Motor neuron (in vitro differentiated cells): ENCODE results near the gene PKDCC. TPM values are rescaled to one million over a fixed set of nuclear protein-coding genes. Genes with fewer than 3 reads are reported as not detected.
A peak's percentile ranks its signal among the peaks of the same experiment; 100 is the strongest.

Experiments used
- ATAC-seq, 8 experiments: fragments of 200-7000 bp; cut with Tn5 transposase; replicated peaks in 6 of 8; 2 replicates each; pipeline ENCODE4 v1.8.0; 2021; ENCODE audit warnings: mild to moderate bottlenecking in 8 of 8, moderate library complexity in 8 of 8
- H3K27ac ChIP-seq, 2 donors: fragments of 250-450 bp; sonication (Bioruptor Pico); 2 replicates each; pipeline ENCODE4 v1.9.0; 2021; ENCODE audit warnings: antibody characterized with exemption in 2 of 2, mild to moderate bottlenecking in 2 of 2, moderate library complexity in 1 of 2
- H3K4me1 ChIP-seq, 2 donors: fragments of 250-450 bp; sonication (Bioruptor Pico); replicated peaks in 1 of 2; 2 replicates each; pipeline ENCODE4 v1.6.1; 2021; ENCODE audit warnings: antibody characterized with exemption in 2 of 2, mild to moderate bottlenecking in 2 of 2, moderate library complexity in 1 of 2
- H3K4me3 ChIP-seq, 5 donors: fragments of 250-450 bp; sonication (Bioruptor Pico); 2 replicates each; pipeline ENCODE4 v1.9.0; 2021; ENCODE audit warnings: antibody characterized with exemption in 5 of 5, mild to moderate bottlenecking in 5 of 5, moderate library complexity in 4 of 5
- WGBS, 10 experiments: fragments of 450-650 bp; shearing (Covaris generic); methylation state at CpG; one replicate each; pipeline ENCODE4 v1.0.0; 2022; 5-methylcytosine and 5-hydroxymethylcytosine counted together
- in situ Hi-C, 9 experiments: fragments of 400-800 bp; cut with MboI; loops; one replicate each; pipeline ENCODE4 v1.15.0; 2021; ENCODE audit warnings: low sequenced_read_pairs in 9 of 9, low pct_unique_long_range_greater_than_20kb in 2 of 9; ENCODE audit not compliant: unreplicated experiment in 9 of 9
- total RNA-seq, 8 experiments: library from RNA; unstranded; fragments of 300-600 nt; gene quantifications; 2 replicates each; pipeline versions ENCODE4 v1.2.3 to v1.2.4, GENCODE V29; 2022

The PKDCC gene
- total RNA-seq, 8 experiments from 2014 or later = 5.2 to 140 (median 17.3) TPM

DNA sequence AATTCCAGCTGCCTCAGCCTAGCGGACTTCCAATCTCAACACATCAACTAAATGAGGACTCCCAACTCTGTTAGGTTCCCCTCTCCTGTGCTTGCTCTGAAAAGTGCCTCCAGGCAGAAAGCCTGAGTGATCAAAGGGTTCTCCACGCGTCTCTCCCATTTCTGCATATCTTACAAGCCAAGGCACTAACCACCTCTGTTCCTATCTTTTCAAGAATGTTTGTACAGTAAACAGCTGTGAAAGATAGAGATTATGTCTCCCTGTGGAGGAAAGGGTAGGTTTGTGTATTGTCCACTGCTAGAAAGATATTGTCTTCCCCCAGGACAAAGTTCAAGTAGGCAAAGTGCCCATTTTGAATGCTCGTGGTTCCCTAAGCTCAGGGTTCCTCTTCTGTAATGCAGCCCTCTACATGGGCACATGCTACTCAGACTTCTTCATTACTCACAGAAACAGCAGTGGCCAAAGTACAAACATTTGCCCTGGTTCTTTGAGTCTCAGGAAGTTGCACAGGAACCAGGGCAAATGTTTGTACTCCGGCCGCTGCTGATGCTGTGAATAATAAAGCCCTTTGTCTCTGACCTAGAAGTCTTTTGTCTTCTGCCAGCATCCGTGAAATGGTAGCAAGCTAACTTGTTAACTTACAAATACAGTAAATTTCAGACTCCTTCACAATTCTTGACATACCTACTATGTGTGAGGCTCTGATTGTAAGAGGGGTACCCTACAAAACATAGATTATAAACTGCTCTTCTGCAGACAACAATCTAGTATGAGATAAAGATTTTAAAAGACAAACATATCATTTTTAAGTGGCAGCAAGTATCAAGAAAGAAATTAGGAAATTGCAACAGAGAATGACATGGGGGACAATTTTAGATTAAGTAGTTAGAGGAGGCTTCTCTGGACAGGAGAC lies 44.5 kb downstream of the PKDCC start:
- no peak overlapping the region for H3K27ac ChIP-seq
- H3K4me3 ChIP-seq = no peak overlapping the region
- WGBS, 10 experiments = 28 to 100% (median 60%) methylated on average over 1 to 7 of the region's 7 CpGs
- in situ Hi-C loops = loop anchor here in 2 of 9 experiments (10.0 to 25.0 kb wide), 2 partner anchors 238 to 570 kb away; no protein-coding TSS in a partner anchor
- H3K4me1 ChIP-seq = peaks cover 0 to 6% of the 10 kb centered on the region in 2 donors
- ATAC-seq = peak in 7 of 8 experiments; percentile 10 to 75 (median 41)

GRCh38 chr2:42094114-42094513 lies 46.3 kb downstream of the PKDCC start:
- in situ Hi-C loops = loop anchor here in 2 of 9 experiments (10.0 to 25.0 kb wide), 2 partner anchors 239 to 568 kb away; no protein-coding TSS in a partner anchor
- Histone ChIP-seq H3K27ac (no peak overlapping the region), H3K4me1 (peaks cover 0 to 6% of the 10 kb centered on the region in 2 donors), H3K4me3 (no peak overlapping the region)
- ATAC-seq = no peak

DNA sequence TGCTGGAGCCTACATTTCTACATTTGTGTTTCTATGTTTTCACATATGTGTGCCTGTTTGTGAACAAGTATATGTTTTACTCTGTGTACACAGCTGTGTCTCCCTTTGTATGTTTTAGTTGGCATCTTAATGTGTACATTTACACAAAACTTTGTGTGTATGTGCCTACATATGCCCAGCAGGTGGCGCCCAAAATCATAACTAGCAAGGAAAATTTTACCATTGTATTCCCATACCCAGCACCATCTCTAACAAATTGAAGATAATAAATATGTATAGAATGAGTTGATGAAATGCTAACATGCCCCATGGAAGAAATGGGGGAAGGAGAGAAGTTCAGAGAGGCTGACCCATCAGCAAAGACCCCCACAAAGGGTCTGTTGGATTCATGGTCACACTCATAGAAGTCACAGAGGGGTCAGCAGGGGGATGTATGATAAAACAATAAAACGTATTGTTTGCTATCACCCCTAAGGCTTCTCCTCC lies 48.1 kb downstream of the PKDCC start:
- ATAC-seq = peak; percentile 46 to 87 (median 66)
- WGBS, 10 experiments = 0 to 50% (median 50%) methylated on average over 1 to 2 of the region's 2 CpGs; no CpG with 5 or more reads in 3 of the 10 experiments
- in situ Hi-C loops = loop anchor here in 2 of 9 experiments (10.0 to 25.0 kb wide), 2 partner anchors 241 to 566 kb away; no protein-coding TSS in a partner anchor
- no peak overlapping the region for H3K4me3 ChIP-seq
- H3K27ac ChIP-seq = no peak overlapping the region
- peaks cover 0 to 6% of the 10 kb centered on the region in 2 donors for H3K4me1 ChIP-seq

DNA sequence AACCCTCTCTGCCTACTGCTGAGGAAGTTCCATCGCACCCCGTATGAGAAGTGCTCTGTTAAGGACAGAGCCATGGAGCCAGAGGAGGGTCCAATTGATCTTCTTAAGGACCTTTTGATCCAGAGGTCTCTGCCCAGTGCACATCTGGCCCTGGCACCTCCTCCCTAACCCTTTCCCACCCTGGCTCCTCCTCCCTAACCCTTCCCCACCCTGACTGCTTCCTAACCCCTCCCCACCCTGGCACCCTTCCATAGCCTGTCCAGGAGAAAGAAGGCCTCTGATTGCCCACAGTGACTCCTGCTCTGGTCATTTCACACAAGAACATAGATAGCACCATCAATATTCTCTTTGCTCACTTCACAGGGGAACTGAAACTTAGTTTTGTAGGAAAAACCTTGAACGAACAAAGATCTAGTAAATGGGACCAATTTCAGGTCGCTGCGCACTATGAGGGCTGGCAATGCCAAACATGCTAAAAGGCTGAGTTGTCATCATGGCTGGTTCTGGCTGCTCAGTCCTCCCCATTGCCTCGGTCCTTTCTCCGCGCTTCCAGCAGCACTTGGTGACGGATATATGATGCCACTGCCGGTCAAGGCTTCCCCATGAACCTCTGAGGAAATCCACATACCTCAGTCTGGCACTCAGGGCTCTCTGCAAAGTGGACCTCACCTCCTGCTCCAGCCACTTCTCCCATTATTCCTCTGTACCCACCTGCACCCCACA lies 49.2 kb downstream of the PKDCC start:
- in situ Hi-C loops = loop anchor here in 2 of 9 experiments (10.0 to 25.0 kb wide), 2 partner anchors 242 to 565 kb away; no protein-coding TSS in a partner anchor
- 57 to 90% (median 78%) methylated on average over 2 to 8 of the region's 10 CpGs; no CpG with 5 or more reads in 4 of the 10 experiments for WGBS, 10 experiments

DNA sequence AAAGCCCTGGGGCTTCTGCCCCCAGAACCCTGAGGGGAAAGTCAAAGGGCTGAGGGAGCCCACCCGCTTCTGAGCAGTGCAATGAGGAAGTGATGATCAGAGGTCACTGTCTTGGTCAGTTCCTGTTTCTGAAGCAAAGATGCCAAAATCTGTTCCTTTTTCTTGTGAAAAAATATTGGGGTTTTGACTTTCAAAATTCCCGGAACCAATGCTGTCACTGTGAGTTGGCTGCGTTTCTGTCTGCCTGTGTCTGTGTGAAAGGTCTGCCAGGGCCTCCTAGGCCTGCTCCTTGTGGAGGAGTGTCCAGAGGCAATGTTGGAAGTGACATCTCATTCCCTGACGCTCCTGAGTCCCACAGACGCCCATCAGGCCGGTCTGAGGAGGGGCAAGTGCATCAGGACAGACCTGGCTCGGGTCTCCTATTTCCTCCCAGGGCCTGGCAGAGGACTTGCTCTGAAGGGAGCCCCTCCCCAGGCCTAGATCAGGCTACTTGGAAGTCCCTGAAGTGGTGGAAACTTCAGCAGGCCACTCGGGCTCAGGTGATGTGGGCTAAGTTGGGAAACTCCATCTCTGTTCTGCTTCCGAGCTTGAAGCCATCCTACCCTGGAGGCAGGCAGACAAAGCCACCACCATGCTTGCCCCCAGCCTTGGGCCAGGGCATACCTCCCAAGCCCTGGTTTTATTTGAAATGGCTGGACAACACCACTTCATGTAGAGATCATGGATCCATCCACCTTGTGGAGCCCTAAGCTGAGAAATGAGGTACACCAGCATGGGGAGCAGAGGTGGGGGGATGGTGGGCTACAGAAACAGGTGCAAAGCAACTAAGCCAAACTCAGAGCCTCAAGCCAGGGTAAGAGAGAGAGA lies 51.0 kb downstream of the PKDCC start:
- in situ Hi-C loops = loop anchor here in 2 of 9 experiments (10.0 to 25.0 kb wide), 2 partner anchors 244 to 563 kb away; no protein-coding TSS in a partner anchor
- H3K4me3 ChIP-seq = no peak overlapping the region
- ATAC-seq = peak in 1 of 8 experiments; percentile 18
- 11 to 84% (median 60%) methylated on average over 1 to 5 of the region's 9 CpGs; no CpG with 5 or more reads in 5 of the 10 experiments for WGBS, 10 experiments
- no peak overlapping the region for H3K27ac ChIP-seq
- H3K4me1 ChIP-seq = peaks cover 12 to 15% of the 10 kb centered on the region in 2 donors

More for the DNA sequence above, 49.2 kb downstream of the PKDCC start:
- Histone ChIP-seq H3K27ac (no peak overlapping the region), H3K4me1 (peaks cover 4 to 10% of the 10 kb centered on the region in 2 donors), H3K4me3 (no peak overlapping the region)
- ATAC-seq = no peak

GRCh38 chr2:42099438-42100173 lies 51.8 kb downstream of the PKDCC start:
- ATAC-seq = no peak
- no peak overlapping the region for H3K4me3 ChIP-seq
- in situ Hi-C loops = loop anchor here in 3 of 9 experiments (10.0 to 25.0 kb wide), 4 partner anchors 213 to 563 kb away; partner anchors contain the start of gene COX7A2L (in 1 of the 3)
- 82 to 100% (median 93%) methylated on average over 1 to 6 of the region's 6 CpGs; no CpG with 5 or more reads in 2 of the 10 experiments for WGBS, 10 experiments
- H3K27ac ChIP-seq = no peak overlapping the region
- H3K4me1 ChIP-seq = peaks cover 12 to 15% of the 10 kb centered on the region in 2 donors

- Histone ChIP-seq H3K27ac (no peak overlapping the region), H3K4me3 (no peak overlapping the region), H3K4me1 (peaks cover 12 to 15% of the 10 kb centered on the region in 2 donors)
- no peak for ATAC-seq
- in situ Hi-C loops = loop anchor here in 2 of 9 experiments (25.0 kb wide), 2 partner anchors 212 to 262 kb away; partner anchors contain the start of gene COX7A2L (in 1 of the 2)
- 80 to 97% (median 94%) methylated on average over 1 to 15 of the region's 20 CpGs; no CpG with 5 or more reads in 7 of the 10 experiments for WGBS, 10 experiments
Measured at GRCh38 chr2:42100683-42101205, 52.9 kb downstream of the PKDCC start.

DNA sequence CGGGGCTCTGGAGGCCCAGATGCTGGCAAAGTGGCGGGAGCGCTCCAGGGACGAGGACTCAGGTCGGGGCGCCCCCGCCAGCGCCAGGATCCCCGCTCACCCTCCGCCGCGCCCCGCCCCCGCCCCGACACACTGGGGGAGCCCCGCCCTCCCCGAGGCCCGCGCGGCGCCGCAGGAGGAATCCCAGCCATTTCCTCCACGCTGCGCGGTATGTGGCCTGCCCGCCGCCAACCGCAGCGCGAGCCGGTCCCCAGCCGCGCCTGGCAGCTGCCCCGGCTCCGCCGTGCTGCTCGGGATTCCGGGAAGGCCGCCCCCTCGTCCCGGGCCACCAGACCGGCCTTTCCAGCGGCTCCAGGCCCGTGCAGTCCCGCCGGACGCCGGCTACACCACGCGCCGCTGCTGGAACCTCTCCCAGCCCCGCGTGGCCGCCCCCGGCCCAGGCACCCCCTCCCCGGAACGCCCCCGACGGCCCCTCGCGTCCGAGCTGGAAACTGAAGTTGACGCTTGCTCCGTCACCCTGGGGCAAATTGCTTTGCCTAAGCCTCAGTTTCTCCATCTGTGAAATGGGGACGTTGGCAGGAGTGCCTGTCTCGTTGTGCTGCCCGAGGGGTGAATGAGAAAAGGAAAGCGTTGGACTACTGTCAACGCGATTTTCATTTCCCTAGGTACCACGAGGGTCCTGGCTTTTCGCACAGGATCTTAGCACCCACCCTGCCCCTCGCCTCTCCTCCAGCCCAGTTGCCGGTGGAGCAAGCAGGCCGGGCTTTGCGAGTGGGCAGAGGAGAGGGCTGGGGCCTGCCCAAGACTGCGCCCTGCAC lies 53.6 kb downstream of the PKDCC start:
- 31 to 100% (median 75%) methylated on average over 1 to 9 of the region's 77 CpGs; no CpG with 5 or more reads in 5 of the 10 experiments for WGBS, 10 experiments
- in situ Hi-C loops = loop anchor here in 2 of 9 experiments (25.0 kb wide), 2 partner anchors 211 to 261 kb away; partner anchors contain the start of gene COX7A2L (in 1 of the 2)
- ATAC-seq = peak in 3 of 8 experiments; percentile 11 to 67 (median 40)
- Histone ChIP-seq H3K27ac (peak overlapping the region; percentile 5 to 55), H3K4me1 (peaks cover 12 to 15% of the 10 kb centered on the region in 2 donors), H3K4me3 (no peak overlapping the region)

- peak in 7 of 8 experiments; percentile 42 to 82 (median 67) for ATAC-seq
- Histone ChIP-seq H3K4me3 (no peak overlapping the region), H3K4me1 (peaks cover 12 to 15% of the 10 kb centered on the region in 2 donors), H3K27ac (peak overlapping the region; percentile 5 to 72)
- in situ Hi-C loops = loop anchor here in 2 of 9 experiments (25.0 kb wide), 2 partner anchors 210 to 260 kb away; partner anchors contain the start of gene COX7A2L (in 1 of the 2)
- WGBS, 10 experiments = 0 to 70% (median 30%) methylated on average over 2 to 10 of the region's 33 CpGs; no CpG with 5 or more reads in 3 of the 10 experiments
Measured at GRCh38 chr2:42102024-42102590, 54.3 kb downstream of the PKDCC start.
